PFSK-1 (cell line): ENCODE results near the gene SUSD6.

Source experiments
- FOXP2 ChIP-seq: optimal IDR thresholded peaks from 2 replicates; pipeline ENCODE3; 2011; ENCODE audit warnings: borderline replicate concordance, control low read depth, inconsistent platforms; ENCODE audit not compliant: insufficient read depth; ENCODE audit errors: extremely low read length, extremely low read depth
- POLR2AphosphoS5 ChIP-seq: IDR thresholded peaks from 2 replicates; pipeline ENCODE4 v1.6.1; 2012; ENCODE audit warnings: low read depth, mild to moderate bottlenecking, control low read depth, low read length, moderate library complexity
- REST ChIP-seq, 2 experiments: IDR thresholded peaks; 2 replicates each; pipeline versions ENCODE4 v1.6.1 to v1.8.0; 2011 to 2012; ENCODE audit warnings: low read depth in 2 of 2, low read length in 2 of 2, control low read depth in 1 of 2, inconsistent platforms in 1 of 2, mild to moderate bottlenecking in 1 of 2, moderate library complexity in 1 of 2; ENCODE audit not compliant: insufficient read depth in 1 of 2
- SIN3A ChIP-seq: IDR thresholded peaks from 2 replicates; pipeline ENCODE4 v1.6.1; 2012; ENCODE audit warnings: mild to moderate bottlenecking, low read length, moderate library complexity, borderline replicate concordance; ENCODE audit not compliant: insufficient read depth
- TAF1 ChIP-seq: IDR thresholded peaks from 2 replicates; pipeline ENCODE4 v1.6.1; 2012; ENCODE audit warnings: low read length, control low read depth, borderline replicate concordance; ENCODE audit not compliant: insufficient read depth

GRCh38 chr14:69696204-69696527, 84.8 kb downstream of the SUSD6 start:
- no peak for TF ChIP-seq TAF1
- no peak for TF ChIP-seq FOXP2
- no peak for TF ChIP-seq SIN3A
- TF ChIP-seq POLR2AphosphoS5: no peak
- no peak for TF ChIP-seq REST (IDR thresholded peaks at IDR 0.05; ENCODE audit: insufficient read depth in 1 of 2, low read depth in 2 of 2, low read length in 2 of 2)
